PC-3 (cell line): ENCODE measurements around the gene ZNF516. TPM values are rescaled to one million over a fixed set of nuclear protein-coding genes. Genes with fewer than 3 reads are reported as not detected.
"Not testable (repeated sequence)": the region's sequence is repeated elsewhere in the genome, so short reads cannot be mapped to it uniquely, and the experiment has no call there.

ENCODE experiments used
- ATAC-seq: fragments of 200-7000 bp; cut with Tn5 transposase; 2 replicates; pipeline ENCODE4 v1.9.1; 2020; ENCODE audit warnings: mild to moderate bottlenecking, moderate library complexity
- Bru-seq: library from RNA; stranded (reverse); fragments of 400-500 nt; gene quantifications from one replicate; lab custom pipeline; 2021; lab: Mats Ljungman, UMichigan
- BruChase-seq, 2 experiments: library from RNA; stranded (reverse); fragments of 400-500 nt; gene quantifications; one replicate each; lab custom pipeline; 2021; lab: Mats Ljungman, UMichigan
- BruUV-seq: library from RNA; stranded (reverse); fragments of 400-500 nt; replicated peaks from 2 replicates; lab custom pipeline; 2021; lab: Mats Ljungman, UMichigan
- CTCF ChIA-PET: fragments of 300-600 bp; sonication (Branson Sonifier 250); formaldehyde crosslinking; loops from one replicate; lab custom pipeline; 2022; ENCODE audit warnings: antibody characterized with exemption; lab: Charles Lee
- POLR2A ChIA-PET: fragments of 300-600 bp; sonication (Branson Sonifier 250); formaldehyde crosslinking; loops from one replicate; lab custom pipeline; 2022; ENCODE audit warnings: antibody characterized with exemption; ENCODE audit not compliant: unreplicated experiment; lab: Charles Lee
- DNase-seq: peaks from one replicate; pipeline ENCODE4 v3.0.0-alpha.2; 2015
- H2AFZ ChIP-seq: fragments of 300-600 bp; sonication (generic); 2 replicates; pipeline ENCODE4 v1.6.0; 2016; ENCODE audit warnings: antibody characterized with exemption, low read length
- H3F3A ChIP-seq: fragments of 300-600 bp; sonication (generic); one replicate; pipeline ENCODE4 v1.6.0; 2017; ENCODE audit warnings: antibody characterized with exemption, low read length, control low read depth, mild to moderate bottlenecking; ENCODE audit not compliant: unreplicated experiment
- H3K27ac ChIP-seq: fragments of 300-600 bp; sonication (generic); 2 replicates; pipeline ENCODE4 v1.5.1; 2016; ENCODE audit warnings: mild to moderate bottlenecking, low read length
- H3K27me3 ChIP-seq: fragments of 300-600 bp; sonication (generic); 2 replicates; pipeline ENCODE4 v1.6.1; 2016; ENCODE audit warnings: low read length, mixed read lengths
- H3K36me3 ChIP-seq: fragments of 300-600 bp; sonication (generic); 2 replicates; pipeline ENCODE4 v1.6.1; 2016; ENCODE audit warnings: low read depth, mixed run types, low read length, mixed read lengths
- H3K4me1 ChIP-seq: fragments of 300-600 bp; sonication (generic); 2 replicates; pipeline ENCODE4 v1.5.1; 2016; ENCODE audit warnings: low read length; ENCODE audit not compliant: insufficient read depth
- H3K4me2 ChIP-seq: fragments of 300-600 bp; sonication (generic); 2 replicates; pipeline ENCODE4 v1.6.0; 2016; ENCODE audit warnings: low read length
- H3K4me3 ChIP-seq: fragments of 300-600 bp; sonication (generic); 2 replicates; pipeline ENCODE4 v1.5.1; 2016; ENCODE audit warnings: mild to moderate bottlenecking, low read length, mixed read lengths
- H3K79me2 ChIP-seq: fragments of 300-600 bp; sonication (generic); 2 replicates; pipeline ENCODE4 v1.6.1; 2017; ENCODE audit warnings: low read length, mixed read lengths
- H3K9ac ChIP-seq: fragments of 300-600 bp; sonication (generic); 2 replicates; pipeline ENCODE4 v1.6.0; 2016; ENCODE audit warnings: mild to moderate bottlenecking, low read length
- H3K9me2 ChIP-seq: fragments of 300-600 bp; sonication (generic); replicated peaks from 2 replicates; pipeline ENCODE4 v1.6.1; 2016; ENCODE audit warnings: mixed run types, low read length, mixed read lengths
- H3K9me3 ChIP-seq: fragments of 300-600 bp; sonication (generic); 2 replicates; pipeline ENCODE4 v1.6.1; 2016; ENCODE audit warnings: low read length, mixed read lengths
- H4K20me1 ChIP-seq: fragments of 300-600 bp; sonication (generic); 2 replicates; pipeline ENCODE4 v1.6.1; 2016; ENCODE audit warnings: low read length, mixed read lengths
- CTCF ChIP-seq: fragments of 300-600 bp; sonication (generic); conservative IDR thresholded peaks from 2 replicates; pipeline ENCODE4 v1.5.1; 2017; ENCODE audit warnings: antibody characterized with exemption, low read depth, mild to moderate bottlenecking, low read length
- EZH2 ChIP-seq: fragments of 300-600 bp; sonication (generic); IDR thresholded peaks from one replicate; pipeline ENCODE4 v1.6.1; 2017; ENCODE audit warnings: antibody characterized with exemption, mild to moderate bottlenecking, low read length; ENCODE audit not compliant: unreplicated experiment
- EZH2phosphoT487 ChIP-seq: fragments of 300-600 bp; sonication (generic); IDR thresholded peaks from 2 replicates; pipeline ENCODE4 v1.6.1; 2018; ENCODE audit warnings: mild to moderate bottlenecking, antibody characterized with exemption, low read length, borderline replicate concordance
- intact Hi-C: fragments of 100-400 bp; cut with micrococcal nuclease; formaldehyde crosslinking; loops from 2 replicates; pipeline ENCODE4 v1.9.0; 2023
- long read RNA-seq: library from polyadenylated mRNA; unstranded; transcript quantifications from one replicate; pipeline ENCODE4 v2.0.0, GENCODE V29; 2021; ENCODE audit not compliant: unreplicated experiment
- total RNA-seq: library from RNA; depleted of rRNA; stranded (reverse); fragments of >200 nt; gene quantifications from 2 replicates; pipeline ENCODE4 v1.2.3, GENCODE V29; 2014; rRNA removed

ZNF516 gene
- total RNA-seq: 1.7 and 4.0 TPM in 2 replicates
- percentile 36 among the genes with signal in this experiment for Bru-seq, nascent RNA
- percentile 28 among the genes with signal in this experiment for BruChase-seq, experiment 1, labeled RNA remaining after a 6-hour chase
- percentile 31 among the genes with signal in this experiment for BruChase-seq, experiment 2, labeled RNA remaining after a 2-hour chase
- long read RNA-seq: 0 reads

GRCh38 chr18:76495006-76495370 lies at the start of gene ZNF516:
Gene ZNF516, minus strand, starts transcription at chr18:76495242. Its CDS starts 52,188 bp downstream, at chr18:76443054.
- CTCF ChIA-PET: no interaction called here
- TF ChIP-seq EZH2 (no peak), EZH2phosphoT487 (no peak), CTCF (no peak)
- no TSS peak for BruUV-seq
- Histone ChIP-seq H3K79me2 (no peaks in the 10 kb centered on the region), H3K27ac (no peak within 1 kb of the TSS), H4K20me1 (no peaks in the 10 kb centered on the region), H3K4me1 (no peaks in the 10 kb centered on the region), H3K9ac (no peak within 1 kb of the TSS), H2AFZ (no peak within 1 kb of the TSS), H3K4me2 (peak within 1 kb of the TSS; percentile 88), H3K9me2 (no peaks in the 10 kb centered on the region), H3F3A (no peaks in the 10 kb centered on the region), H3K27me3 (peaks cover 81% of the 10 kb centered on the region), H3K4me3 (peak within 1 kb of the TSS; percentile 67; the same call in 1 of the 2 replicates), H3K9me3 (no peaks in the 10 kb centered on the region), H3K36me3 (no peaks in the 10 kb centered on the region)
- ATAC-seq (no peak), DNase-seq (no peak)
- intact Hi-C loops: no loop called here
- POLR2A ChIA-PET: no interaction called here

GRCh38 chr18:76538846-76539245 lies 43.8 kb upstream of the ZNF516 start:
- no peak overlapping the region for H3K4me3 ChIP-seq
- CTCF ChIA-PET: no interaction called here
- no TSS peak for BruUV-seq
- H3K9ac ChIP-seq: no peak overlapping the region
- intact Hi-C loops: no loop called here
- no peaks in the 10 kb centered on the region for H3F3A ChIP-seq
- no peaks in the 10 kb centered on the region for H3K9me3 ChIP-seq
- H3K36me3 ChIP-seq: no peaks in the 10 kb centered on the region
- H3K27ac ChIP-seq: no peak overlapping the region
- H3K79me2 ChIP-seq: no peaks in the 10 kb centered on the region
- H3K27me3 ChIP-seq: peaks cover 80% of the 10 kb centered on the region
- H3K4me2 ChIP-seq: no peak overlapping the region
- H4K20me1 ChIP-seq: no peaks in the 10 kb centered on the region
- no peak overlapping the region for H2AFZ ChIP-seq
- H3K9me2 ChIP-seq: no peaks in the 10 kb centered on the region
- no peak for TF ChIP-seq CTCF
- no peak for TF ChIP-seq EZH2
- no peak for TF ChIP-seq EZH2phosphoT487
- H3K4me1 ChIP-seq: no peaks in the 10 kb centered on the region
- POLR2A ChIA-PET: no interaction called here
- no peak for DNase-seq
- no peak for ATAC-seq

GRCh38 chr18:76537621-76538020 lies 42.6 kb upstream of the ZNF516 start:
- Histone ChIP-seq H3K79me2 (no peaks in the 10 kb centered on the region), H3K4me1 (no peaks in the 10 kb centered on the region), H3K4me2 (no peak overlapping the region), H3K27me3 (peaks cover 80% of the 10 kb centered on the region), H3K9ac (no peak overlapping the region), H3F3A (no peaks in the 10 kb centered on the region), H3K9me3 (no peaks in the 10 kb centered on the region), H3K4me3 (no peak overlapping the region), H3K27ac (no peak overlapping the region), H3K36me3 (no peaks in the 10 kb centered on the region), H2AFZ (no peak overlapping the region), H4K20me1 (no peaks in the 10 kb centered on the region), H3K9me2 (no peaks in the 10 kb centered on the region)
- BruUV-seq: no TSS peak
- TF ChIP-seq EZH2: no peak
- intact Hi-C loops: no loop called here
- ATAC-seq (no peak), DNase-seq (no peak)
- POLR2A ChIA-PET: no interaction called here
- CTCF ChIA-PET: no interaction called here

GRCh38 chr18:76536593-76536992 lies 41.6 kb upstream of the ZNF516 start:
- H3K9ac ChIP-seq, BruUV-seq, DNase-seq, H3K4me2 ChIP-seq, H3K4me1 ChIP-seq, POLR2A ChIA-PET, H3K27ac ChIP-seq, H3K4me3 ChIP-seq, H3K9me2 ChIP-seq, H3K9me3 ChIP-seq, intact Hi-C loops, ATAC-seq, H4K20me1 ChIP-seq, CTCF ChIA-PET, H3F3A ChIP-seq, H3K36me3 ChIP-seq, H3K79me2 ChIP-seq, H2AFZ ChIP-seq: not testable (repeated sequence)
- peaks cover 79% of the 10 kb centered on the region for H3K27me3 ChIP-seq
